PFSK-1 (cell line): ENCODE results near the gene HDAC4.

Source experiments
- FOXP2 ChIP-seq: optimal IDR thresholded peaks from 2 replicates; pipeline ENCODE3; 2011; ENCODE audit warnings: borderline replicate concordance, control low read depth, inconsistent platforms; ENCODE audit not compliant: insufficient read depth; ENCODE audit errors: extremely low read length, extremely low read depth
- POLR2AphosphoS5 ChIP-seq: IDR thresholded peaks from 2 replicates; pipeline ENCODE4 v1.6.1; 2012; ENCODE audit warnings: low read depth, mild to moderate bottlenecking, control low read depth, low read length, moderate library complexity
- SIN3A ChIP-seq: IDR thresholded peaks from 2 replicates; pipeline ENCODE4 v1.6.1; 2012; ENCODE audit warnings: mild to moderate bottlenecking, low read length, moderate library complexity, borderline replicate concordance; ENCODE audit not compliant: insufficient read depth
- TAF1 ChIP-seq: IDR thresholded peaks from 2 replicates; pipeline ENCODE4 v1.6.1; 2012; ENCODE audit warnings: low read length, control low read depth, borderline replicate concordance; ENCODE audit not compliant: insufficient read depth
- TF ChIP-seq, protein P1 (sequence below), 2 experiments: IDR thresholded peaks; 2 replicates each; pipeline versions ENCODE4 v1.6.1 to v1.8.0; 2011 to 2012; ENCODE audit warnings: low read depth in 2 of 2, low read length in 2 of 2, control low read depth in 1 of 2, inconsistent platforms in 1 of 2, mild to moderate bottlenecking in 1 of 2, moderate library complexity in 1 of 2; ENCODE audit not compliant: insufficient read depth in 1 of 2

Gene HDAC4

DNA sequence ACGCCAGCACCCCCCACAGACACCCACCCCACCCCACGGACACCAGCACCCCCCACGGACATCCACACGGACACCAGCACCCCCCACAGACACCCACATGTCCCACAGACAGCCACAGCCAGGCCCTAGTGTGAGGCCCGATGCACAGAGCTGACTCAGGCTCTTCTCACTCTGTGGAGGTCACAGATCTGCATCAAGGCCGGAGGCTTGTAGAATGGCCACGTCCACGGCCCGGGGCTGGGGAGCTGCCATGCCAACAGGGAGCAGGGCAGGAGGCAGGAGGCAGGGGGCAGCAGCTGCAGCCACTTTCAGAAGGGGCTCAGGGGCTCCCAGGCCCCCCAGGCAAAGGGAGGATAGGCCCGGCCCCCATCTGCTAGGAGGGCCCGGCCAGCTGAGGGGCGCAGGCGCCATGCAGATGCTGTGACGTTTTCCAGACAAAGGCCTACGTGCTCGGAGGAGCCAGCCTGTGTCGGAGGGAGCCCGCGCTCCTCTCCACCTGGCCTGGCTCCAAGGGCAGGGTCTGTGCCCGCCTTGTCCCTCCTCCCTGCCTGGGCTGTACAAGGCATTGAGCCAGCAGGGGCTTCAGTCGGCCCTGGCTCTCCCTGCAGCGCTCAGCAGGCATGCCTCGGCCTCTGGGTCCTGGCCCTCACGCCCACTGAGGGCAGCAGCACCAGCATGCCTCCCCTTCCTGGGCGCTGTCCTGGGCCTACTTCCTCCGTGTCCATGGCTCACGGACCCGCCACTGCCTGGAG lies 304.0 kb downstream of the HDAC4 start:
- TF ChIP-seq SIN3A (no peak), POLR2AphosphoS5 (no peak), TAF1 (no peak), FOXP2 (no peak)
- TF ChIP-seq, protein P1, sequence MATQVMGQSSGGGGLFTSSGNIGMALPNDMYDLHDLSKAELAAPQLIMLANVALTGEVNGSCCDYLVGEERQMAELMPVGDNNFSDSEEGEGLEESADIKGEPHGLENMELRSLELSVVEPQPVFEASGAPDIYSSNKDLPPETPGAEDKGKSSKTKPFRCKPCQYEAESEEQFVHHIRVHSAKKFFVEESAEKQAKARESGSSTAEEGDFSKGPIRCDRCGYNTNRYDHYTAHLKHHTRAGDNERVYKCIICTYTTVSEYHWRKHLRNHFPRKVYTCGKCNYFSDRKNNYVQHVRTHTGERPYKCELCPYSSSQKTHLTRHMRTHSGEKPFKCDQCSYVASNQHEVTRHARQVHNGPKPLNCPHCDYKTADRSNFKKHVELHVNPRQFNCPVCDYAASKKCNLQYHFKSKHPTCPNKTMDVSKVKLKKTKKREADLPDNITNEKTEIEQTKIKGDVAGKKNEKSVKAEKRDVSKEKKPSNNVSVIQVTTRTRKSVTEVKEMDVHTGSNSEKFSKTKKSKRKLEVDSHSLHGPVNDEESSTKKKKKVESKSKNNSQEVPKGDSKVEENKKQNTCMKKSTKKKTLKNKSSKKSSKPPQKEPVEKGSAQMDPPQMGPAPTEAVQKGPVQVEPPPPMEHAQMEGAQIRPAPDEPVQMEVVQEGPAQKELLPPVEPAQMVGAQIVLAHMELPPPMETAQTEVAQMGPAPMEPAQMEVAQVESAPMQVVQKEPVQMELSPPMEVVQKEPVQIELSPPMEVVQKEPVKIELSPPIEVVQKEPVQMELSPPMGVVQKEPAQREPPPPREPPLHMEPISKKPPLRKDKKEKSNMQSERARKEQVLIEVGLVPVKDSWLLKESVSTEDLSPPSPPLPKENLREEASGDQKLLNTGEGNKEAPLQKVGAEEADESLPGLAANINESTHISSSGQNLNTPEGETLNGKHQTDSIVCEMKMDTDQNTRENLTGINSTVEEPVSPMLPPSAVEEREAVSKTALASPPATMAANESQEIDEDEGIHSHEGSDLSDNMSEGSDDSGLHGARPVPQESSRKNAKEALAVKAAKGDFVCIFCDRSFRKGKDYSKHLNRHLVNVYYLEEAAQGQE (IDR thresholded peaks at IDR 0.05; ENCODE audit: insufficient read depth in 1 of 2, low read depth in 2 of 2, low read length in 2 of 2): no peak

DNA sequence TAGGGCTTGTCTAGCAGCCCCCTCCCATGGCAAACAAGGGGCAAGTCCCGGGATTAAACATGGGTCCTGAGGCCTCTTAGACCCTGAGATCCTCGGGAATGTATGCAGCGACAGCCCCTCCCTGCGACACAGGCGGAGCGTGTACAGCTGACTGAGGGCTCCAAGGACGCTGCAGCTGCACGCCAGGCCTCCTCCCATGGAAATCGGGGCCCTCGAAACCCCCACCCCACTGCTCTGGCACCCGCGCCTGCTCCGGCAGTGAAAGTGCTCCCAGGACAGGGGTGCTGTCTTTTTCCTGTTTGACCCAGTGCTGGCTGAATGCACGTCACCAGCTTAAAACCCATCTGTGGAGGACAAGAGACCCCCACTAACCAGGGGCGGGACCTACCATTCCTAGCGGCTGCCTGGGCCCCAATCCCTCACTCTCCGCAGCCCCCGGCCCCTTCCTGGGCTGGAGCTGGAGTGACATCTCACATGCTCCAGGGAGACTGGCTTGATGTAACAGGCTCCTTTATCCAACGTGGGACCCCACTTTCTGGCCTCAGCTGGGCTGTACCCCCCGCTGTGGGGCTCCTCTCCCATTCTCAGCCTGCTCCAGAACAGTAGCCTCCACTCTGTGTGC lies 305.2 kb downstream of the HDAC4 start:
- TF ChIP-seq SIN3A: no peak
- TF ChIP-seq FOXP2: no peak
- TF ChIP-seq POLR2AphosphoS5: no peak
- TF ChIP-seq, protein P1 (IDR thresholded peaks at IDR 0.05; ENCODE audit: insufficient read depth in 1 of 2, low read depth in 2 of 2, low read length in 2 of 2): no peak
- no peak for TF ChIP-seq TAF1

DNA sequence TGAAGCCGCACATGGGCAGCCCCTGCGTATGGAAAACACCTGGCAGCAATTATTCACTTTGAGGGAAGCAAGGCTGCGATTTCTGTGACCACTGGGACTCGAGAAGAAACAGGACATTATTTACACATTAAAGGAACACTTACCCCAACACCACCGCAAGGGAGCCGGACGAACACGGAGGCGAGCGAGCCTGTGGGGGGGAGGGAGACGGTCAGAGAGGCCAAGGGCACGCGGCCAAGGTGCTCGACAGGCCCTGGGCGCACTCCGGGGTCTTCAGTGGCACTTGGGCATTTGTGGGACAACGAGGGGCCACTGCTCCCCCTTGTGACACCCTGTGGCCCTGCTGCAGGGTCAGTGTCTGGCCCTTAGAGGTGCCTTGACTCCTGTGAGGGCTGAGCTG lies 306.0 kb downstream of the HDAC4 start:
- TF ChIP-seq SIN3A: no peak
- TF ChIP-seq, protein P1 (IDR thresholded peaks at IDR 0.05; ENCODE audit: insufficient read depth in 1 of 2, low read depth in 2 of 2, low read length in 2 of 2): no peak
- no peak for TF ChIP-seq FOXP2
- no peak for TF ChIP-seq TAF1
- TF ChIP-seq POLR2AphosphoS5: no peak

DNA sequence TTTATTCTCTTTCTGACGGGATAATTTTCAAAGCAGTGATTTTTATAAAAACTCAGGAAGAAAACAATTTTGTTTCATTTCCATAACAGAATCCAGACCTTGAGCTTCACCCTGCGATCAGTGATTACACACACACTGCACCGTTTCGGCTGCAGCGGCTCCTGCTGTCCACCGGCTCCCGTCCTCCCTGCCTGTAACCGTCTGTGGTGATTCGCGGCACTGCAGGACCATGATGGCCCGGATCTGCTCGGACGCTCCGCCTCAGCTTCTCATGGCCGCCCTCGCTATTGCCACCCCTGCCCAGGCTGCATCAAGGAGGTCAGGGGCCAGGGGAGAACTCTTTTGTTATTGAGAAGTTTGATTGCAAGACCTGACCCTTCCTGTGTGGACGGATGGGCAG lies 306.9 kb downstream of the HDAC4 start:
- TF ChIP-seq SIN3A: no peak
- TF ChIP-seq, protein P1 (IDR thresholded peaks at IDR 0.05; ENCODE audit: insufficient read depth in 1 of 2, low read depth in 2 of 2, low read length in 2 of 2): no peak
- TF ChIP-seq TAF1: no peak
- TF ChIP-seq FOXP2: no peak
- TF ChIP-seq POLR2AphosphoS5: no peak
